ENCODE results near the gene SELENOM.
"Not testable (repeated sequence)": the region's sequence is repeated elsewhere in the genome, so short reads cannot be mapped to it uniquely, and the experiment has no call there.

SELENOM gene

DNA sequence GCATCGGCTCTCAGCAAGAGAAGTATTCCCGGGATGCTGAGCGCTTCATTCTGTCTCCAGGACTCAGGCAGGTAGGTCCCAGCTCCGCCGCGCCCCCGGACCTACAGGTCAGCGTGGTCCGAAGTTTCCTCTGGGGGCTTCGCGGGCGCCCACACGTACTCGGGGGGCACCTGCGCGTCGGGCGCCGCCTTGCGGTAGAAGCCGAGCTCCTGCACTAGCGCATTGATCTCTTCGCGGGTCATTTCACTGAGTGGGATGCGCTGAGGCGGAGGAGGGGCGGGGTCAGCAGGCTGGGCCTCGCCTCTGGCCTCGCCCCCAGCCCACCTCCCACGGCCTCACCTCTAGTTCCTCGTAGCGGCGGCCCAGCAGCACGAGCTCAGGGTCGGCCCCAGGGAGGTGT is 2.5 kb downstream of the SELENOM start:
- DNase-seq = no peak

DNA sequence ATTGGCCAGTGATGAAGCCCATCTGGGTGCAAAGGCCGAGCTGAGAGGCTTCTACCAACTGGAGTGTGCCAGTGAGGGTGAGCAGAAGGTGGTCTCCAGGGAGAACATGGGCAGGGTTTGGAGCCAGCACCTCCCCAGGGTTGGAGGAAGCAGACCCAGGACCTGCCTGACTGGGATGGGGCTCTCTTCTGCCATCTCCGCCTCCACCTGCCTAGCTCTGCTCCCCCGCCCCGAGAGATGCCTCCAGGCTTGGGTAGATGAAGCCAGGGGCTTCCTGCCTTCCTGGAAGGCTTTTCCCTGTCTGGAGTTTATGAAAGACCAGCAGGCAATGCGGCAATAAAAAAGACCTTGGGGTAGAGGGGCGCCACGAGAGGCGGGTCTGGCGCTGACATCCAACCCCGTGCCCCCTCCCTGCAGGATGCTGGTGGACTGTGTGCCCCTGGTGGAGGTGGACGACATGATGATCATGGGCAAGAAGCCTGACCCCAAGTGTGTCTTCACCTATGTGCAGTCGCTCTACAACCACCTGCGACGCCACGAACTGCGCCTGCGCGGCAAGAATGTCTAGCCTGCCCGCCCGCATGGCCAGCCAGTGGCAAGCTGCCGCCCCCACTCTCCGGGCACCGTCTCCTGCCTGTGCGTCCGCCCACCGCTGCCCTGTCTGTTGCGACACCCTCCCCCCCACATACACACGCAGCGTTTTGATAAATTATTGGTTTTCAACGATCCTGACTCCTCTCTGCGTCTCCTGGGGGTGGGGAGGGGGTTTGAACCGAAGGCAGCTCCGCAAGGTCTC is 3.3 kb downstream of the SELENOM start:
- DNase-seq = no peak

DNA sequence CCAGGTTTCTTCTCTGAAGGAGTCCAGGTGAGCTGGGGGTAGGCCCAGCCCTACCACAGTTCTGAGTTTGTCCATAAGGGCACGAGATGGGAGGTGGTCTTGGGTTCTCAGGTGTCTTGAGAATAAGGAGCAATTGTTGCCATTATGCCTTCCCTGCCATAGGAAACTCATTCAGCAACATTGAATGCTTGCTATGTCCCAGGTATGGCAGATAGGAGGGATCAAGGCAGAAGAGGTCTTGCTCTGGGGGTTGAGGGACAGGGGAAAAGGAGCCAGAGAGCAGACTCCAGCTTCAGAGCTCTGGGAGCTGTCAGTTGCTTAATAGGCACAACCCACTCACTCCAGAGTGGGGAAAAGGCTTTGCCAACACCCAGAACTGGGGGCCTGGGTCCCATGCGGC is 4.3 kb downstream of the SELENOM start:
- no peak for DNase-seq

DNA sequence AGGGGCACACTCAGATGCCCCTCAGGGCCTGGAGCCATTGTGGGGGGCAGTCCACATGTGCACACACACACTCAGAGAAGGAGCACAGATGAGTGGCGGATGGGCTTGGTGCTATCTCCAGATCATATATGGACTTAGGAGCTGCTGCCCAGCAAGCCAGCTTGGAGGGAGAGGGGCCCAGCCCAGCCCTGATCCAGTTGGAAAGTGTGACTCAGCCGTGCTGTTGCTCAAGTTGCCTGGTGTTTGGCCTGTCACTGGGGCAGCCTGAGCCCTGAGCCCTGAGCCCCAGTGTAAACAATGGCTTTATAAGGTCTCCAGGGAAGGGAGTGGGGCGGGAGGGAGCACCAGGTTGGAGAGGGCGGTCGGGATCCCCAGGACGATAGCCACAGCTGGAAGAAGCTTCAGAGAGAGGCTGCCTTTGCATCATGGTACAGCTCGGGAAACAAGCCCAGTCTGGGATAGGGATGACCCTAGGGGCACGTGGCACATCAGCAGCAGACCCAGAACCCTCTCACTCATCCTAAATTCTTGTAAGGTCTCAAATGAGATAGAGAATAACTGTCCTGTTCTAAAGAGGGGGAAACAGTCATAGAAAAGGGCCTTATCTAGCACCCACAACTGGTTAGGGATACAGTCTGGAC is 4.8 kb downstream of the SELENOM start:
- no peak for DNase-seq

DNA sequence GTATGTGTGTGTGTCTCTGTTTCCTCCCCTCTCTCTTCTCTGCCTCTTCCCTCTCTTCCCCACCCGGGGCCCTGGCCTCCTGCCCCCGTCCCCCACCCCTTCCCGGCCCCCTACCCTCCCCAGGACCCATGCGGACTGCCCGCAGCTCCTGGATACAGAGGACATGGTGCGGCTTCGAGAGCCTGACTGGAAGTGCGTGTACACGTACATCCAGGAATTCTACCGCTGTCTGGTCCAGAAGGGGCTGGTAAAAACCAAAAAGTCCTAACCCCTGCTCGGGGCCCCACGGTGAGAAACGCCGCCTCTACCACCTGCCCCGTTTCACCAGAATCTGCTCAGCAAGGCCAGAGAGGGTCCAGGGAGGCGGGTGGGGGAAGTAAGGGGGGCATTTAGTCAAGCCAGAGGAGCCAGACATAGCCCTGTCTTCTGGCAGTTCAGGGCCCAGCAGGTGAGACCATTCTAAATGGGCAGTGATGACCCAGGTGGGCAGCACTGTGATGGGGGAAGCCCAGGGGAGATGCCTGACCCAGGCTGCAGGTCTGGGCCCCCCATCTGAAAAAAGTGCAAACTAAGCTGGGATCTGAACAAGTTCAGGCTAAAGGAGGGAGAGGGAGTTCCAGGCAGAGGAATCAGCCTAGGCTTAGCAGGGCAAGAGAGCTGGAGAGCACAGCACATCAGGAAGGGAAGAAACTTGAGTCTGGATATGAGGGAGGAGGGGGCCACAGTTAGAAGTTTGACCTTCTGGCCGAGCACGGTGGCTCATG is 6.4 kb downstream of the SELENOM start:
- no peak for DNase-seq

DNA sequence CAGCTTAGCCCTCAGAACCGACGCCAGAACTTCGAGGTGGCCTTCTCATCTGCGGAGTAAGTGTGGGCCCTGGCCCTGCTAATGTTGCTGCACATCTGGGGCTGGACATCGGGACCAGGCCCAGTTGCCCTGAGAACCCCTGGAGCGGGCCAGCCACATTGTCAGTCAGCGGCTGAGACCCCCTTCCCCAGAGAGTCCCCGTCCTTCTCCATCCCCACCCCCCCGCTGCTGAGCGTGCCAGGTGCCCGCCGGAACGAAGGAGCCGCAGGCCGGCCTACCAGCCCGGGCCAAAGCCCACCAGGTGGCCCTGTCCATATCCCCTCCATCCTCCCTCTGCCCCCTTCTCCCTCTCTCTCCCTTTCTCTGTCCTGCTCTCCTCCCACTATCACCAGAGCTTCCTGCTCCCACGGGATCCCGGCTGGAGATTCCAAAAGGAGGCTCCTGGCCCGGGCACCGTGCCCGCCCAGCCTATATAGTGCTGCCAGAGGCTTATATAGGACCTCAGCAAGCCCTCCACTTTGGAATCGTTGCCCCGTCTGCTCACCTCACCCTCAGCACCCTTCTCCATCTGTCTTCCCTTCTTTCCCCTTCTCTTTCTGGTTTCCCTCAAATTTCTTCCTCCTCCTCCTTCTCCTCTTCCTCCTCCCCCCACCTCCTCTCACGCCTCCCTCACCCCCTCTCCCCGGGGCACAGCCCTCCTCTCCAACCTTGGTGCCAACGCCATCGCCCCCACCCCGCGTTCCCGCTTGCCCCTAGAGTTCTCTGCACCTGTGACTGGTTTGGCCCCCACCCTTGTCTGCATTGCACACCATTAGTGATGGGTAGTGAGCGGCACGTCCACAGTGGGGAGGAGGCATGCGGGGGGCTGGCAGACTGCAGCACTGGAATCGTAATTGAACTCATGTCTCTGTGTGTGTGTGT is 7.3 kb downstream of the SELENOM start:
- DNase-seq = no peak

DNA sequence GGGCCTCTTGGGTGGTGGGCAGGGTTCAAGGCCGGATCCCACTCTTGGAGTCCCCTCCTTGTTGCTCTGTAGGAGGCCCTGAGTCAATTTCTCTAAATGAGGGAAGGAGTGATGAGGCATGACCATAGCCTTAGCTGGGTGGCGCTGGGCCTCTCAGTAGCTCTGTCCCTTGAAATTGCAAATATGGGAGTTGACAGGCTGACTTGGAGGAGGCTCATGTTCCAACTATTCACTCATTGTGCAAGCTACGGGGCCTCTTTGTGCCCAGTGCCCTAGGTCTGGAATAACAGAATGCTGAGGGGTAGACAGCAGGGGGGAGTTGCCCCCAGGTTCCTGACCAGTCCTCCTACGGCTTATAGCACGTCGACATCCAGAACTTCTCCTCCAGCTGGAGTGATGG is 8.0 kb downstream of the SELENOM start:
- DNase-seq = no peak

DNA sequence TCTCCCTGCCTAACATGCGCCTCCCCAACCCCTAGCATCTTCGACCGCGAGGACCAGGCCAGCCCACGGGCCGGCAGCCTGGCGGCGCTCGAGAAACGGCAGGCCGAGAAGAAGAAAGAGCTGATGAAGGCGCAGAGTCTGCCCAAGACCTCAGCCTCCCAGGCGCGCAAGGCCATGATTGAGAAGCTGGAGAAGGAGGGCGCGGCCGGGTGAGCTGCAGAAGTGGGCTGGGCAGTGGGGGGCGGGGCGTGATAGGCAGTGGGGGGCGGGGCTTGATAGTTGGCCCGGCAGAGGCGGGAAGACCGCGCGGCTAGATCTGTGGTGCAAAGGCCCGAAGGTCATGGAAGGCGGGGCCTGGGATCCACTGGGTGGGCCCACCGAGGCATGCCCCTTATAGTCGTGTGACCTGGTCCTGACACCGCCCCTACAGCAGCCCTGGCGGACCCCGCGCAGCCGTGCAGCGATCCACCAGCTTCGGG is 8.7 kb downstream of the SELENOM start:
- no peak for DNase-seq

DNA sequence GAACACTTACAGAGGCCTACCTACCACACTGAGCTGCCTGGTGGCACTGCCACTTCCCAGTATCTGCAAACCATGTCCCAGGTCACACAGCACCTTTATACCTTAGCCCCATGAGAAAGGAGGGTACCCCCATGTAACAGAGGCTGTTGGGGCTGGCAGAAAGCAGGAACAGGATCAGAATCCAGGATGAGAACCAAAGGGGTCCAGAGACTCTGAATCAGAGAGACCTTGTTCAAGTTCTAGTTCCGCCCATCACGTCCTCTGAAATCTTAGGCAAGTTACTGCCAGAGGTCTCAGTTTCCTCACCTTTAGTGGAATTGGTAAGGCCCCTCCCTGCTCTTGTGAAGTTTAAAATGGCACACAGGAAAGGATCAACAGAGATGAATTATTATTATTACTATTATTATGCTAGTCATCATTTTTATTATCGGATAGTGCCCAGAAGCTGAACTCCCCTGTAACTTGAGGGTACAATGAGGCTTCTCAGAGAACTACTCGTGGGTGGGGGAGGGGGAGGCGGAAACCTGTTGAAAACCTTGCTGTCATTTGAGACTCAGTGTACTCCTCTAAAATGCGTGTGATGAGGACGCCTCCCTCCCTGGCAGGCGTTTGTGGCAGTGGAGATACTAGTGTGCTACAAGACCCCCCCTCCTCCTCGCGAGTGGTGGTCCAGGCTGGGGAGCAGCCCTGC is 9.3 kb downstream of the SELENOM start:
- DNase-seq = no peak

DNA sequence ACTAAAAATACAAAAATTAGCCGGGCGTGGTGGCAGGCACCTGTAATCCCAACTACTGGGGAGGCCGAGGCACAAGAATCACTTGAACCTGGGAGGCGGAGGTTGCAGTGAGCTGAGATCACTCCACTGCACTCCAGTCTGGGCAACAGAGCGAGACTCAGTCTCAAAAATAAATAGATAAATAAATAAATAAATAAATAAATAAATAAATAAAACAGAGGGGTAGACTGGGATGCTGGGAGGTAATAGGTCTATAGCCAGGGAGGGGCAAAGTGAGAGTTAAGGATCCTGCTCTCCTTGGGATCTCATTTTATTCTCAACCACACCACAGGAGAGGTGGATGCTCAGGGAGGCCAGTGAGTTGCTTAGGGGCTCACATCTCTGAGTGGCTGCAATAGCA is 9.8 kb downstream of the SELENOM start:
- DNase-seq = not testable (repeated sequence)

DNA sequence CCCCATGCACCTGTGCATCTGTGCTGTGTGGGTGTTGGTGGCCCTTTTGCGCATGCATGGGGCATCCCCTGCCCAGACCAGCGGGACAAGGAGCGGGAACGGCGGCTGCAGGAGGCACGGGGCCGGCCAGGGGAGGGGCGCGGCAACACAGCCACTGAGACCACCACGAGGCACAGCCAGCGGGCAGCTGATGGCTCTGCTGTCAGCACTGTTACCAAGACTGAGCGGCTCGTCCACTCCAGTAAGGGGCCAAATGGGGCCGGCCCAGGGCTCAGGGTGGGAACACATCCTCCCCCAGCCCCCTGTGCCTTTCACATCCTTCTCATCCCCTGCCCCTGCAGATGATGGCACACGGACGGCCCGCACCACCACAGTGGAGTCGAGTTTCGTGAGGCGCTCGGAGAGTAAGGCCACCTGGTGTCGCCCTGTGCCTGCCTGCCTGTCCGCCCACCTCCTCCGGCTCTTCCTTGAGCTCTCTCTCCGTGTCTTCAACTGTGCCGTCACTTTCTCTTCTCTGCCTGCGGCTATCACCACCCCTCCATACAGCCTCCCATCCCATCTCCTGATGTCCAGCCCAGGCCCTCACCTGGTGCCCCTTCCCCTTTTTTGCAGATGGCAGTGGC is 10.6 kb downstream of the SELENOM start:
- DNase-seq = no peak

DNA sequence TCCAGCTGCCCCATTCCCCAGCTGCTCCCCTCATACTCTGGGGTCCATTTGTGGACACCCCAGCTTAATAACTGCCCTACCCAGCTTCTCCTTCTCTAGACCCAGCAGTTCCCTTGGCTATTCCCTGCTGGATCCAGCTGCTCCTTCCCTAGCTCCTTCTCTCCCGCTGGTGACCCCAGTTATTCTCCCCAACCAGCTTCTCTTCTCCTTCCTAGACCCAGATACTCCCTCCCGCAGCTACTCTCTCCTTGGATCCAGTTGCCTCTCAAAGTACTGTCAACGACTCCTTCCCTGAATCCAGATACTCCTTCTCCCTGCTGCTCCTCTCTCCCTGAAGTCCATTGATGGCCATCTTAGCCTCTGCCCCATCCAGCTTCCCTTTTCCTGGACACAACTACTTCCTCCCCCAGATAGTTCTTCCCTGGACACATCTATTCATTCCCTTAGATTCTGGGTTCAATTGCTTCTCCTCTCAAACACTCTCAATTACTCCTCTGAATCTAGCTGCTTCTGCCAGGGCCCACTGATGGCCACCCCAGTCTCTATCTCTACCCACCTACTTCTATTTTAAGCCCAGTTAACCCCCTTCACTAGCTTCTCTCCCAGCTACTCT is 11.6 kb downstream of the SELENOM start:
- DNase-seq = no peak

DNA sequence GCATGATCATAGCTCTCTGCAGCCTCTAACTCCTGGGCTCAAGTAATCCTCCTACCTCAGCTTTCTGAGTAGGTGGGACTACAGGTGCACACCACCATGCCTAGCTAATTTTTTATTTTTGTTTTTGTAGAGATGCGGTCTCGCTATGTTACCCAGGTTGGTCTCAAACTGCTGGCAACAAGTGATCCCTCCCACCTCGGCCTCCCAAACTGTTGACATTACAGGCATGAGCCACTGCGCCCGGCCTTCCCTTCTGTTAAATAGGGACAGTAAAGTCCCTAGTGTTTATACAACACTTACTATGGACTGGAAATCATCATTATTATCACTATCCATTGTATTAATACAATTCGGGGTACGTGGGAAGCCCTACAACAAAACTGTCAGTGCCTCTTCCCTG is 12.6 kb downstream of the SELENOM start:
- no peak for DNase-seq

DNA sequence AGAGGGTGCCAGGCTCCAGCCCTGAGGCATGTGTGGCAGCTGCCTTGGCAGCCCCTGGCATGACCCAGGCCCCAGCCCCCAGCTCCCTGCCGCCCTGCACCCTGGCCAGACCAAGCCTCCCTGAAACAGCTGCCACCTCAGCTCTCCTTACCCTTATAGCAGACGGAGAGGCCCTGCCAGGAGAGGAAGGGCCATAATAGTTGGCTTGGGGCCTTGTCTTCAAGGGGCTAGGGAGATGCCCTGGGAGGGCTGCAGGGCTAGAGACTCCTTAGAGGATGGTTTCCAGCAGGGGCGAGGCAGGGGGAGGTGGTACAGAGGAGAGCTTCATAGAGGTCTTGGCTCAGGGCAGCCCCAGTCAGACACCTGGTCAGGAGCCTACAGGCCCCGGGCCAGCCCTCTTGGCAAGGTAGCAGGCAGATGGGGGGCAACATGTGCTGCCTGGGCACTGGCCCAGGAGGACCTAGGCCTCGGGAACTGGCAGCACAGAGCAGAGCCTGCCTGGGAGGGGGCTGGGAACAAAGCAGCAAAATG is 13.3 kb downstream of the SELENOM start:
- no peak for DNase-seq

DNA sequence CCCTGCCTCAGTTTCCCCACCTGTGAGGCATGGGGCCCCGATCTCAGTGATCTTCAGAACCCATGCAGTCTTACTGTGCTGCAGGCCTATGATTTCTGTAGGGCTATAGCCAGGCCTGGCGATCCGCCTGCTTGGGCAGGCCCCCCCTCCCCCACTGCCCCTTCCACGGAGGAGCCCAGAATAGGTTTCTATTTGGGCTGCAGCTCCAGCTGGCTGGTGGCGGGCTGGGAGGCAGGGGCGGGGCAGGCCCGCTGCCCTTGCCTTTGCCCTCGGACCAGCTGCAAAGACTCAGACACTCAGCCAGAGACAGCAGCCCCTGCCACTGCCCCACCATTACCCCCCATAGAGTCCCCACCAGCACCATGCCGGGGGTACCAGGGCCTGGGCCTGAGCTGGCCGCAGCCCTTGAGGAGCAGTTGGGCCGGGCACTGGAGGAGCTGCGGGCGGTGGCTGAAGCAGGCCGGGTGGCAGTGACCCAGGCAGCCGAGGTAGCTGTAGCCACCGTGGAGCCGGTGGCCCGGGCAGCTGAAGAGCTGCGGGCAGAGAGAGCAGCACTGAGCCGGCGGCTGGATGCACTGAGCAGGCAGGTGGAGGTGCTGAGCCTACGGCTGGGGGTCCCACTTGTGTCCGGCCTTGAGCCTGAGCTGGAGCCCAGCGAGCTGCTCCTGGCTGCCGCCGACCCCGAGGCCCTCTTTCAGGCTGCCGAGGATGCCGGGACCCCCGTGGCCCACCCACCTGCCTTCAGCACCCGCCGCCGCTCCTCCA is 14.1 kb downstream of the SELENOM start:
- no peak for DNase-seq

DNA sequence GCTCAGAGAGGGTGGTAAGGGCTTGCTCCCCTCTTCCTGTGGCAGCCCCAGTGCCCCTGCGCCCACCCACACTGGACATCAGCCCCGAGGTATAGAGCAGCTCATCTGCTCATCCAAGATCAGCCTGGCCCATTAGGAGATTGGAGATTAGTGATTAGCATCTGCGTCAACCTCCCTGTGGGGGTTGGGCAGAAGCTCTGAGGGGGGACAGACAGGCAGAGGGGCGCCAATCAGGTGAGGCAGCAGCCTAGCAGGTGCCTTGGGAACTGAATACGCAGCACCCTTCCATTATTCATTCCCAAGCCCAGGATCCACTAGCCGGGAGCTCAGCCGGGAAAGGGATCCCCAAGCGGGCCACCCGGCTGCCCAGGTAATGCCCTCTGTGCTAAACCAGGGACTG is 15.2 kb downstream of the SELENOM start:
- no peak for DNase-seq

DNA sequence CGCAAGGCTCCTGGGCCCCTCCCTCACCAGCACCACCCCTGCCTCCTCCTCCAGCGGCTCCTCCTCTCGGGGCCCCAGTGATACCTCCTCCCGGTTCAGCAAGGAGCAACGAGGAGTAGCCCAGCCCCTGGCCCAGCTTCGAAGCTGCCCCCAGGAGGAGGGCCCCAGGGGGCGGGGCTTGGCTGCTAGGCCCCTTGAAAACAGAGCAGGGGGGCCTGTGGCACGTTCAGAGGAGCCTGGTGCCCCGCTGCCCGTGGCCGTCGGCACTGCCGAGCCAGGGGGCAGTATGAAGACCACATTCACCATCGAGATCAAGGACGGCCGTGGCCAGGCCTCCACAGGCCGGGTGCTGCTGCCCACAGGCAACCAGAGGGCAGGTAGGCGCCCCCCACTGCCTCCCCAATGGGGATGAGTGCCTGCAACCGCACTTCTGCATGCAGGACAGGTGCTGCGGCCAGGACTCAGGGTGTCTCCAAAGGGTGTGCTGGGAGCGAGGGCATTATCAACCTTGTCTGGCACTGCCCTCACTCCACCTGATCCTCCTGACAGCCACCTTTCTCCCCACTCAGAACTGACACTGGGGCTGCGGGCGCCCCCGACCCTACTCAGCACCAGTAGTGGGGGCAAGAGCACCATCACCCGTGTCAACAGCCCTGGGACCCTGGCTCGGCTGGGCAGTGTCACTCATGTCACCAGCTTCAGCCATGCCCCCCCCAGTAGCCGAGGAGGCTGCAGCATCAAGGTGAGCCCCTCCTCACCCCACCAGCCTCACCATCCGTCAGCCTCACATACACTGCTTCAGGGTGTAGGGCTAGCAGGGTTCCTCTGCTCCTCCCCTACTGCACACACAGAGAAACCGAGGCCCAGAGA is 16.0 kb downstream of the SELENOM start:
- DNase-seq = no peak

DNA sequence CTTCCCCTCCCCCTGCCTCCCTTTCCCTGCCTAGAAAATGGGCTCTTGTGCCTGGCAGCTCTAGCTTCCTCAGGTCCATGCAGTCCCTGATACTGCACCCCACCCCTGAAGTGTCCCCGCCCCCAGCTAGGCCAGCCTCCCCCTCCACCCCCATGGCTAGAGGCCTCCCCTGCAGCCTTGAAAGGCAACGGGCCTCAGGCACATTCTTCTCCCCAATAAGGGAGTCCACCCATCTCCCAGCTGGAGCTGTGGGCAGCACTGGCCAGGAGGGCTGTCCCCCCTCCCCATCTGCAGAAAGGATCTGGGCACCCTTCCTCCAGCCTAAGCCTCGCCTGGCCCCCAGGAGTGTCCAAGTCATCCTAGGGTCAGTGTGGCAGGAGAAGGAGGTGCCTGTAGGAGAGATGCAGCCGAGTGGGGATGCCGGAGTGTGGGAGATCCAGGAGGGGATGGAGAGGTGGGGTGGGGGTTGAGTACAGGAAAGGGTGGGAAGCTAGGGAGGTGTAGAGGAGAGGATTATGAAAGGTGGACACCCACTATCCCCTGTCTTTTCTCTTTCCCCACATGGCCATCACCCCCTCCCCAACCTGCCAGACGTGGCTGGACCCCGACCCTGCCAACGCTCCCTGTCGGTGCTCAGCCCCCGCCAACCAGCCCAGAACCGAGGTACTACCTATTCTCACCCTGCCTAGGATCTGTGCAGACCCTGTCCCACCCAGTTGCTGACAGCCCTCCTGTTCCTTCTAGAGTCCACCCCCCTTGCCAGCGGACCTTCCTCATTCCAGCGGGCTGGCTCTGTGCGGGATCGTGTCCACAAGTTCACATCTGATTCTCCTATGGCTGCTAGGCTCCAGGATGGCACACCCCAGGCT is 16.9 kb downstream of the SELENOM start:
- no peak for DNase-seq
